HG03280 (cell line): ENCODE results near the gene CTTNBP2NL.
"Not testable (repeated sequence)": the region's sequence is repeated elsewhere in the genome, so short reads cannot be mapped to it uniquely, and the experiment has no call there.

ENCODE experiments used
- ATAC-seq: cut with Tn5 transposase; IDR thresholded peaks from one replicate; pipeline ENCODE4 v1.9.1; 2021; ENCODE audit warnings: mild to moderate bottlenecking, moderate library complexity; ENCODE audit not compliant: unreplicated experiment

The CTTNBP2NL gene

DNA sequence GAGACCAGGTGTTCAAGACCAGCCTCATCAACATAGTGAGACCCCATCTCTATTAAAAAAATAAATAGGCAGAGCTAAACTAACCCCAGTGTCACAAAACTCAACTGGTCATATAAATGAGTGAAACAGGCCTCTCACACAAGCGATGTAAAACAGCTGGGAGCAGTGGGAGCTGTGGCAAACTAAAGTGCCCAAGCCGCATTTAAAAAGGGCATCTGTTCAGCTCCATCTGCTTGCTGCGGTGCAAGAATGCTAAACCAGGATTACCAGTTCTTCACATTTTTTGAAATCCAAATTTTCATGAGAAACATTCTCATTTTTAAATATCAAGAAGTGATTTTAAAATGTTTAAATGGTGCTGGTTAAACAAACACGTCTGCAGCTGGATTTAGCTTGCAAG is 62.7 kb downstream of the CTTNBP2NL start:
- no peak for ATAC-seq

DNA sequence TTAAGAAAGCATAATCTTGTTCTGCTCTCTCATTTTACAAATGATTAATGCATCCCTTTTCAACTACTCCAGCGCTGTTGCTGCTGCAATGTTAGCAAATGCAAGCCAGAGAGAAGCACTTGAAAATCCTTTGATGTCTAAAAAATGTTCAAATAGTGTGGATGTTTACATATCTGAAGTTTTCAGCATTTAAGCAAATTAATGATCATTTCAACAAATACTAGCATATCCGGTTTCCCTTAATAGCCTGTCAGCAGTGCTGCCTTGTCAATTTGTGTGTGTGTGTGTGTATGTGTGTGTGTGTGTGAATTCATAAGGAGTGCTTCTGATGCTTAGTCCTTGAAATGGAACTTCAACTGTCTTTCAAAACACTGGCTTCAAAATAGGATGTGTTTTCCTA is 64.6 kb downstream of the CTTNBP2NL start:
- no peak for ATAC-seq

GRCh38 chr1:112461200-112461871 is 65.3 kb downstream of the CTTNBP2NL start:
- no peak for ATAC-seq

- ATAC-seq, result no peak
Observed at GRCh38 chr1:112462953-112463279, 66.9 kb downstream of the CTTNBP2NL start.

DNA sequence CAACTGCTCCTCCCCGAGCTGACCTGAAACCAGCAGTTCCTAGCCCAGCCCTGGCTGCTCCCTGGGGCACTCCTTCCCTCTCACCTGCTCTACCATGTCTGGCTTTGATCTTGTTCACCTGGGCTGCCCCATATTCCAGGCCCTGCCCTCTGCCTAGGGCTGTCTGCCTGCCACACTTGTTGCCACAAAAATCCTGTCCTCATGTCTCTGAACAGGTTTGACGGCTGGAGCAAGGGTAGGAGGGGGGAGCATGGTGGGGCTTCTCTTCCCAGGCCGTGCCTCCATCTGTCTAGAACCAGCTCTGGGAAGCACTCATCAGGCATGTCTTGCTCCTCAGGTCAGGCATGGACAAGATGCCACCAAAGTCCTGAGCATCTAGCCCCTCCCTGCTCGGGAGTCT is 68.5 kb downstream of the CTTNBP2NL start:
- no peak for ATAC-seq

DNA sequence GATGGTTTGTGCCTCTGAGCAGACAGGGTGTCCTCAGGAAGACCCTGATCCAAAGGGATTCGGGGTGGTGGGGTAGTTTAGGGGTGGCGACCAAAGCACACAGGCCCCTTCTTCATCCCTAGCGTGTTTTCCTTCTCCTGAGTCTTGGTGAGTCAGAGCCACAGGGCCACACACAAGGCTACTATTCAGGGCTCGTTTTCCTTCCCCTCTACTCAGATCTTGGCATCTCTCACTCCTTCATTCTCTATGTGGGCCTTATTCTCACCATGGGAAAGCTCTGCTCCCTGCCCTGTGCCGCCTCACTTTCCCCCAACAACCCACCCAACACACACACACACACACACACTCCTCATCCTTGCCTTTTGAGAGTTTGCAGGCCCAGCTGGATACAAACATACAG is 69.1 kb downstream of the CTTNBP2NL start:
- ATAC-seq, result no peak

DNA sequence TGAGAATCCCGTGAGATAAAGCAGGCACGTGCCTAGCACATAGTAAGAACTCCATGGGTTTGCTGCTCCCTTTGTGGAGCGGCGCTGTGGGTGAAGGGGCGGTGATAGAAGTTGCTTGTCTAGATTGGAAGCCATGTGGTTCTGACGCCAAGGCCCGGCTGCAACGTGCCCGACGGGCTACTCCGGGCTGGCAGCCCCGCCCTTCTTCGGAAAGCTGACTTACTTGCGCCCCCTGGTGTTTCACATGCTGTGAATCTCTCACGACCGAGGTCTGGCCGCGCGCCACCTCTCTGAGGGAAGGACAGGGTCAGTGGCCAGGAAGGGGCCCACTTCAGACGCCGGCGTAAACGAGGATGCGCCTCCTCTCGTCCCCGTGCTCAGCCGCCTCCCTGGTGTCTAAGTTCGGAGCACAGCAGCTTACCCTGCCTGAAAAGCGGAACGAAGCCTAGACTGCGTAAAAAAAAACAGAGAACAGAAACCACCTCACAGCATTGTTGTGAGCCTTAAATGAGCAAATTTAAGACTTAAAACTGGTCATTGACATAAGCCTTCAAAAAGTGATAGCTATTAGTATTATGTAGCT is 70.2 kb downstream of the CTTNBP2NL start:
- peak; percentile 89 for ATAC-seq

DNA sequence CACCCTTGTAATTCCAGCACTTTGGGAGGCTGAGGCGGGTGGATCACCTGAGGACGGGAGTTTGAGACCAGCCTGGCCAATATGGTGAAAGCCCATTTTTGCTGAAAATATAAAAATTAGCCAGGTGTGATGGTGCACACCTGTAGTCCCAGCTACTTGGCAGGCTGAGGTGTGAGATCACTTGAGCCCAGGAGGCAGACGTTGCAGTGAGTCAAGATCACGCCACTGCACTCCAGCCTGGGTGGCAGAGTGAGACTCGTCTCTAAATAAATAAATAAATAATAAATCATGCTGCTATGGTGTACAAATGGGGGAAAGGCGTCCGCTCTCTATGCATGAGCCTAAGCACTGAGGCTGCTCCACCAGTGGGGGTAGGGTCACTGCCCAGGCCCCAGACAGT is 74.3 kb downstream of the CTTNBP2NL start:
- ATAC-seq, result not testable (repeated sequence)

- ATAC-seq, result no peak
Observed at GRCh38 chr1:112470966-112471365, 75.0 kb downstream of the CTTNBP2NL start.

GRCh38 chr1:112472142-112472541 is 76.1 kb downstream of the CTTNBP2NL start:
- ATAC-seq, result no peak

DNA sequence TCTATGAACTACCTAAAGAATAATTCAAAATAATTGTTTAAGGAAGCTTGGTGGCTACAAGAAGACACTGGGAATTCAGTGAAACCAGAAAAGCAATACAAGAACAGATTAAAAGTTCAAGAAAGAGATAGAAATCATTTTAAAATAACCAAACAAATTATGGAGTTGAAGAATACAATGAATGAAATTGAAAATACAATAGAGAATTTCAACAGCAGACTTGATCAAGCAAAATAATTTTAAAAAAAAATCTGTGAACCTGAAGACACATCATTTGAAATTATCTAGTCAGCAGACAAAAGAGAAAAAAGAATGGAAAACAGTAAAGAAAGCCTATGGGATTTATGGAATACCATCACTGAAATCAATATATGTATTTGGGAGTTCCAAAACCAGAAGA is 81.5 kb downstream of the CTTNBP2NL start:
- ATAC-seq, result no peak

GRCh38 chr1:112478314-112478713 is 82.3 kb downstream of the CTTNBP2NL start:
- ATAC-seq, result no peak

DNA sequence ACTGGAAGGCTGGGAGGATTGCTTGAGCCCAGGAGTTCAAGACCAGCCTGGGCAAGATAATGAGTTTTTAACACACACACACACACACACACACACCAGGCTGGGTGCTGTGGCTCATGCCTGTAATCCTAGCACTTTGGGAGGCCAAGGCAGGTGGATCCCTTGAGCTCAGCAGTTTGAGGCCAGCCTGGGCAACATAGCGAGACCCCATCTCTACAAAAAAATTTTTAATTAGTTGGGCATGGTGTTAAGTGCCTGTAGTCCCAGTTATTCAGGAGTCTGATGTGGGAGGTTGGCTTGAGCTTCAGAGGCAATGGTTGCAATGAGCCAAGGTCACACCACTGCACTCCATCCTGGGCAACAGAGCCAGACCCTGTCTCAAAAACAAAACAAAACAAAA is 90.0 kb downstream of the CTTNBP2NL start:
- not testable (repeated sequence) for ATAC-seq

GRCh38 chr1:112487686-112488085 is 91.7 kb downstream of the CTTNBP2NL start:
- ATAC-seq, result not testable (repeated sequence)

DNA sequence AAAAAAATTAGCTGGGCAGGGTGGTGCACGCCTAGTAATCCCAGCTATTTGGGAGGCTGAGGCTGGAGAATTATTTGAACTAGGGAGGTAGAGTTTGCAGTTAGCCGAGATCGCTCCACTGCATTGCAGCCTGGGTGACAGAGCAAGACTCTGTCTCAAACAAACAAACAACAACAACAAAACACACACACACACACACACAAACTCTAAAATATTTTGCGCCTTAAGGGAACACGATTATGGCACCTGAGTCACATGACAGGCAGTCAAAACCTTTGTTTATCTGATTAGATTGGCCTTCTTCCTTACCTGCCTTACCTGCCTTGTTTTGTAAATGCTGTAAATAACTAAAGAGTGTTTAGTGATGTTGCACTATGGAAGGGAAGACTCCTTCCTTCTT is 92.1 kb downstream of the CTTNBP2NL start:
- no peak for ATAC-seq

- no peak for ATAC-seq
Observed at GRCh38 chr1:112492076-112492475, 96.1 kb downstream of the CTTNBP2NL start.

- no peak for ATAC-seq
Observed at GRCh38 chr1:112493351-112493750, 97.3 kb downstream of the CTTNBP2NL start.

DNA sequence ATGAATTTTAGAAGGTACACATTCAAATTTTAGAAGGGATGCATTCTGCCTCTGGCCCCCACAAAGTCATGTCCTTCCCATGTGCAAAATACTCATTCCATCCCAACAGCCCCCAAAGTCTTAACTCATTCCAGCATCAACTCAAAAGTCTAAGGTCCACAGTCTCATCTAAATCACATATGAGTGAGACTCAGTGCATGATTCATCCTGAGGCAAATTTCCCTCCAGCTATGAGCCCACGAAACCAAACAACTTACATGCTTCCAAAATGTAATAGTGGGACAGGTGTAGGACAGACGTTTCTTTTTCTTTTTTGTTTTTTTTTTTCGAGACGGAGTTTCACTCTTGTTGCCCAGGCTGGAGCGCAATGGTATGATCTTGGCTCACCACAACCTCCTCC is 100.3 kb downstream of the CTTNBP2NL start:
- no peak for ATAC-seq

DNA sequence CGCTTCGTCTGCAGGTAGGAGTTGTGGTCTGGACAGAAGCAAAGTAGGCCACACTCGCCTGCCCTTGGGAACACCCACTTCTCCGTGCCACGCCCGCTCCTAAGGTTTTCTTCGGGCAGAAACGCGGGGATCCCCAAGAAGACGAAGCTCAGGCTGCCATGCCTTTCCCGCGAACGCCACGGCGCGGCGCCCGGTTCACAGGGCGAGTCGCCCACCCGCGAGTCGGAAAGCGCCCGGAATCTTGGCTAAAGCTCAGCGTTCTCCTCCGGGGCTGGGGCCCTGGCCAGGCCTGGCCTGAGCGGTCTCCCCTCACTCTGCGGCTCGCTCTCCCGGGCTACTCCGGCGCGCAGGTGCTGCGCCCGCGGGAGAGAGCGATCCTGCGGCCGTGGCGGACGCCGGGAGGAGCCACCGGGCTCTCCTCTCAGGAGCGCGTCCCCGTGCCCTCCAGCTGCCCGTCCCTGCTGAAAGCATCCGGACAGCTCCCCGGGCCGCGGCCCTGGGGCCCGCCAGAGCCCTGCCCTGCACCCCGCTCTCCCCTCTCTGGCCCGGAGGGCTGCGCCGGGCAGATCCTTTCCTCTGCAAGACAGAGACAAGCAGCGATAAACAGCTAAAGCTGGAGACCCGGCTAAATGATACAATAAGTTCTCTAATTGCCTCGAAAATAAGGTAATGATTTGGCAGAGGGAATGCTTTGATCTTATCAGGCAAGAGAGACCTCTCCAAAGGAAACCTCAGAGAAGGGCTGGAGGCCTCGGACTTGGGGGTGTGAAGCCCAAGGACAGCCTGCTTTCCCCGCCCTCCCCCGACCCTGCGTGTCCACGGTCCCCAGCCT is 106.0 kb downstream of the CTTNBP2NL start:
- ATAC-seq, result peak; percentile 52

GRCh38 chr1:112502826-112503225 is 106.8 kb downstream of the CTTNBP2NL start:
- no peak for ATAC-seq

DNA sequence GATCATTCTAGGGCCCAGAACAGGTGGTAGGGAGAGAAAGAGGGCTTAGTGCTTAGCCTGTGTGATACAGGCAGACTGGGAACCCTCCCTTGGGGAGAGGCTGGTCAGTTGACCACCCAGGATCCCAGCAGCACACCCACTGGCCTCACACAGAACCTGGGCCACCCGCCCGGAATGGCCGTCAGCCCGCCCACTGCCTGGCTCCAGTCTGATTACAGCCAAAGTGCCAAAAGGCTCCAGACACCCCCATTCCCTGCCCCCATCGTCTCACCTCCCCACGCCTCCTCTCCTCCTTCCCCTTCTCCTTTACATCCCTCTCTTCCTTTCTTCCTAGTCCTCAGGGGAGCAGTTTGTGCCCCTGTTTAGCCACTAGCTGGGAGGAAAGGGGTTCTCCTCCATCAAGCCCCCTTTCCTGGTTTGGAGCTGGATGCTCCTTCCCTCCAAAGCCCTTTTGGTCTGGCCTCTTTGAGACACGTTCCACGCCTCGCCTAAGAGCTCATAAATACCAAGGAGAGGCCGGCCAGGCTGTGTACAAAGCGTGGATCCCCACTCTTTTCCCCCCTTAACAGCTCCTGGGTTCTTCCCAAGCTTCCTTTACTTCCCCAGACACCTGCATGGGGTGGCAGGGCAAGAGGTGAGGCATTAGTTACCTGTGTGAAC is 108.1 kb downstream of the CTTNBP2NL start:
- ATAC-seq, result no peak
